ENCODE data around the gene ETFA.

DNA sequence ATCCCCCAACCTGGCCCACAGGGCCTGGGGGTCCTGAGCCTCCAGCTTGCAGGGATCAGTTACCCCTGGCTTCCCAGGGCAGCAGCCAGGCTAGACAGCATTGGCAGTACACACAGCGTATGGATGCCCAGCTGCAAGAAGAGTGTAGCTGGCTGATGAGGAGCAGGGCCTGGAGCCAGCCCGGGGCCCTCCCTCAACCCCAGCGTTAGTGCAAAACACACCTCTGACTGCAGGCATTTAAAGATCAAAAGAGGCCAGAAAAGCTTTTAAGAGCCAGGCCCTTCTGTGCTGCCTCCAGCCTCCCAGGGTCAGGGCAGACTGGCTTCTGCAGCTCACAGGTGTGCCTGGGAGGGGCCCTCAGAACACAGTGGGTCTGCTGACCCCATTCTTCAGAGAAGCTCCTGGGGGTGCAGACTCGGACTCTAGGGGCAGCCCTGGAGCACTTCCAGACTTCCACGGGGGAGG lies 110.6 kb downstream of the ETFA start:
- TF ChIP-seq ELF4 (IDR thresholded peaks at IDR 0.05) (no peak), FOXM1 (IDR thresholded peaks at IDR 0.05; ENCODE audit: borderline replicate concordance) (no peak), ZNF384 (IDR thresholded peaks at IDR 0.05) (no peak), SP1 (IDR thresholded peaks at IDR 0.05) (no peak), BHLHE40 (IDR thresholded peaks at IDR 0.05; ENCODE audit: borderline replicate concordance) (no peak), SUZ12 (IDR thresholded peaks at IDR 0.05) (no peak), L3MBTL2 (conservative IDR thresholded peaks at IDR 0.05) (no peak), FOXA1 (IDR thresholded peaks at IDR 0.05) (no peak), NFRKB (IDR thresholded peaks at IDR 0.05) (no peak), LEF1 (IDR thresholded peaks at IDR 0.05; ENCODE audit: borderline replicate concordance) (no peak), HDGF (IDR thresholded peaks at IDR 0.05; ENCODE audit: borderline replicate concordance) (no peak)
- TF ChIP-seq, protein P1, sequence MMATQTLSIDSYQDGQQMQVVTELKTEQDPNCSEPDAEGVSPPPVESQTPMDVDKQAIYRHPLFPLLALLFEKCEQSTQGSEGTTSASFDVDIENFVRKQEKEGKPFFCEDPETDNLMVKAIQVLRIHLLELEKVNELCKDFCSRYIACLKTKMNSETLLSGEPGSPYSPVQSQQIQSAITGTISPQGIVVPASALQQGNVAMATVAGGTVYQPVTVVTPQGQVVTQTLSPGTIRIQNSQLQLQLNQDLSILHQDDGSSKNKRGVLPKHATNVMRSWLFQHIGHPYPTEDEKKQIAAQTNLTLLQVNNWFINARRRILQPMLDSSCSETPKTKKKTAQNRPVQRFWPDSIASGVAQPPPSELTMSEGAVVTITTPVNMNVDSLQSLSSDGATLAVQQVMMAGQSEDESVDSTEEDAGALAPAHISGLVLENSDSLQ (IDR thresholded peaks at IDR 0.05), result no peak
